Ishikawa (cell line): ENCODE results near the gene SEC63.

ENCODE experiments used
- CEBPB ChIP-seq: IDR thresholded peaks from 2 replicates; pipeline ENCODE4 v1.6.1; 2012
- EGR1 ChIP-seq: IDR thresholded peaks from 2 replicates; pipeline ENCODE4 v1.6.1; 2012
- EP300 ChIP-seq: IDR thresholded peaks from 2 replicates; pipeline ENCODE4 v1.6.1; 2012; ENCODE audit warnings: borderline replicate concordance
- FOXM1 ChIP-seq: IDR thresholded peaks from 2 replicates; pipeline ENCODE4 v1.6.1; 2012; ENCODE audit warnings: low read depth, borderline replicate concordance
- MAX ChIP-seq: IDR thresholded peaks from 2 replicates; pipeline ENCODE4 v1.6.1; 2012
- NFIC ChIP-seq: IDR thresholded peaks from 2 replicates; pipeline ENCODE4 v1.6.1; 2012
- REST ChIP-seq: IDR thresholded peaks from 2 replicates; pipeline ENCODE4 v1.6.1; 2012; ENCODE audit warnings: low read depth, mild to moderate bottlenecking
- USF1 ChIP-seq: IDR thresholded peaks from 2 replicates; pipeline ENCODE4 v1.6.1; 2012

- TF ChIP-seq FOXM1 (no peak), USF1 (no peak), REST (no peak), MAX (no peak), NFIC (no peak), EP300 (no peak), CEBPB (no peak), EGR1 (no peak)
Measured at GRCh38 chr6:107911692-107912091, 46.3 kb downstream of the SEC63 start.
